HG03442 (cell line): Measurements from ENCODE around the gene ZNF786.
"Not testable (repeated sequence)": the region's sequence is repeated elsewhere in the genome, so short reads cannot be mapped to it uniquely, and the experiment has no call there.

Experiments
- ATAC-seq: cut with Tn5 transposase; IDR thresholded peaks from one replicate; pipeline ENCODE4 v1.9.1; 2021; ENCODE audit warnings: mild to moderate bottlenecking, moderate library complexity; ENCODE audit not compliant: unreplicated experiment

The ZNF786 gene

GRCh38 chr7:149031353-149031910 lies 59.1 kb downstream of the ZNF786 start:
- ATAC-seq: no peak

DNA sequence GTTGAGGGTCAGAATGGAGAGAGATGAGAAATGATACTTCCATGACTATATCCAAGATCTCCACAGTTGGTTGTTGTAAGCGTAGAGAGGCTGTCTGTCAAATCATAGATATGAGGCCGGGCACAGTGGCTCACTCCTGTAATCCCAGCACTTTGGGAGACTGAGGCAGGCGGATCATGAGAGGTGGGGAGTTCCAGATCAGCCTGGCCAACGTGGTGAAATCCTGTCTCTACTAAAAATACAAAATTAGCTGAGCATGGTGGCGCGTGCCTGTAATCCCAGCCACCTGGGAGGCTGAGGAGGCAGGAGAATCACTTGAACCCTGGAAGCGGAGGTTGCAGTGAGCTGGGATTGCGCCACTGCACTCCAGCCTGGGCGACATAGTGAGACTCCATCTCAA lies 60.1 kb downstream of the ZNF786 start:
- not testable (repeated sequence) for ATAC-seq

DNA sequence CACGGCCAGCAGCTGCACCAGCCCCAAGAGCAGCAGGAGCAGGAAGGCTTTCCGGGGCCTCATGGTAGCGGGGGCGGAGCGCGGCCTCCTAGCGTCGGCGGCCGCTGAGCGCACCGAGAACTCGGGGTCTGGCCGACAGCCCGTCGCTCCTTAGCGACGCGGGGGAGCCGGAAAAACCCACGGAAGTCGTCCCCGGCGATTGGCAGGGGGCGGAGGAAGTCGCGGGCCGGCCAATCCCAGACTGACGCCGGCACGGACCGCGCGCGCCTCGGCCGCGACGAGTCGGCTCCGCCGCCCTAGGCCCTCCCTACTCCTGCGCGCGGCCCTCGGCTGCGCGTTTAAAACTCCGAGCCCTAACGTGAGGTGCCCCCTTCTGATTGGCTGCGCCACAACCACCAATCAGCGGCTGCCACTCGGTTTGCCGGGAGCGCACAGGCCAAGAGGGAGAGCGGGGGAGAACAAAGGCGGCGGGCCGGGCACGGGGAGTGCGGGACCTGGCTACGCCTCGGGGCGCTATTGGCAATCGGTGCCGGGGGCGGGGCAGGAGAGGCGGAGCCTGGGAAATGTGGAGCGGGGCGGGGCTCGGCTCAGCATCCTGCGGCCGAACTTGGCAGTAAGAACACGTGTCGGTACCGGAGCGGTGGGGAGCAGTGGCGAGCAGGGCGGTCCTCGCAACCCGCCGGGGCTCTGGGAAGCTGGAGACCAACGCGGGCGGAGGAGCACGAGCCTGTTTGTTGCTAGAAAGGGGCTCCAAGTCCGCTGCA lies 62.0 kb downstream of the ZNF786 start, which contains the start of gene PDIA4:
TSS of gene PDIA4 (minus strand) at position 160 of the 764 bp plus-strand sequence. CDS start at position 63, 97 bp downstream.
- peak; percentile 89 for ATAC-seq

DNA sequence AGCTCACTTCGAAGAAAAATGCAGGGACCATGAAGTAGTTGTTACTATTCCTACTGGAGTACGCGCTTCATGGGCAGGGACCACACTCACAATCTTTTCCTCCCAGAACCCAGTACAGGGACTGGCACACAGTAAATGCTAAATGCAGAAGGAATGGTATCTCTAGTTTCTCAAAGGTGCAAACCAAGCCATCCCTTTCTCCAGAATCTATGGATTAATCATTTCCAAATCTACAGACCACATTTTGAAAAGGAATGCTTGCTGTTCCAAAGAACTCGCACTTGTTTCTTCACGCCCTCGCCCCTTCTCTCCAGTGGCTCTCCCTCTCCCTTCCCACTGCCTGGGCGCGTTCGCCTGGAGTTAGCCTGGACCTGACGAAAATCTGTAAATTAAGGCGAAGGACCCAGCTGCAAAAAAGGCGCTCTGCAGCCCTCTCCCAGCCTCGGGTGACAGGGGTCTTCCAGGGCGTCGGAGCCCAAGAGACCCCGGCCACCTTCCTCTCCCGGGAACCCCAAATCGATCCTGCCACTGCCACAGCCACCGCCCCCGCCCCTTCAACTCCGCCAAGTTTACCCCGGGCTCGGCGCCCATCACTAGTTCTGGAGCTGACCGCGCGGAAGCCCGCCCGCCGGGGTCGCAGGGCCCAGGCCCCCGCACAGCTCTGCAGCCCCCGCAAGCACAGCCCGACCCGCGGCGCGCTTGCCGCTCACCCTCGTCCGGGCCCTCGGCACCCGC lies 62.7 kb downstream of the ZNF786 start:
- no peak for ATAC-seq

DNA sequence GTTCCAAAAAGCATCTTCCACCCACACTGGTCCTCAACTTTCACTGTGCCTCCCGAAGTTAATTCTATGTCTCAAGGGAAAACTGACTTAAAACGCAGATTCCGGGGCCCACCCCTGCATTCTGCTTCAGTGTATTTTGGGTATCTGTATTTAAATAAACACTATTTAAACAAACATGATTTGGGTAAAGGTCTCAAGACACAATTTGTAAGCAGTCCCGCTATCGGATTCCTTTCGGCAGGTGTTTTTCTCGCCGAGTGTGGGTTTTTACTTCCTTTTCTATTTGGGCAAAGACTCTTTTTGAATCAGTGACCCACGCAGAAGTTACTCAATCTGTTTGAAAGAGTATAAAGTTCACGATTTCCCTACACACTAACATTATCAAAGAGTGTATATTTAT lies 63.5 kb downstream of the ZNF786 start:
- ATAC-seq: no peak

GRCh38 chr7:149023662-149024061 lies 66.9 kb downstream of the ZNF786 start:
- ATAC-seq: no peak

GRCh38 chr7:149022756-149023360 lies 67.7 kb downstream of the ZNF786 start:
- no peak for ATAC-seq

GRCh38 chr7:149021725-149022062 lies 68.8 kb downstream of the ZNF786 start:
- ATAC-seq: peak; percentile 40

- ATAC-seq: no peak
These were observed 70.0 kb downstream of the ZNF786 start for GRCh38 chr7:149020483-149020882.
